H9 (cell line): ENCODE measurements around the gene AGMAT. TPM values are rescaled to one million over a fixed set of nuclear protein-coding genes. Genes with fewer than 3 reads are reported as not detected.
"Not testable (repeated sequence)": the region's sequence is repeated elsewhere in the genome, so short reads cannot be mapped to it uniquely, and the experiment has no call there.

Experiments
- DNase-seq: peaks from one replicate; pipeline ENCODE4 v3.0.0-alpha.2; 2017
- H2AFZ ChIP-seq: one replicate; pipeline ENCODE4 v1.6.1; 2013; ENCODE audit warnings: mild to moderate bottlenecking, low read length, control low read depth, moderate library complexity
- H2AK5ac ChIP-seq: 2 replicates; pipeline ENCODE4 v1.6.1; 2013; ENCODE audit warnings: low read length, control low read depth, mixed read lengths; ENCODE audit not compliant: insufficient read length
- H2BK120ac ChIP-seq: one replicate; pipeline ENCODE4 v1.6.1; 2013; ENCODE audit warnings: low read depth, mild to moderate bottlenecking, low read length, control low read depth, inconsistent platforms; ENCODE audit not compliant: poor library complexity, severe bottlenecking
- H2BK12ac ChIP-seq: 2 replicates; pipeline ENCODE4 v1.6.1; 2013; ENCODE audit warnings: low read length, control low read depth, mixed read lengths, low read depth; ENCODE audit not compliant: insufficient read length
- H2BK15ac ChIP-seq: 2 replicates; pipeline ENCODE4 v1.6.1; 2013; ENCODE audit warnings: low read depth, low read length, control low read depth
- H2BK20ac ChIP-seq: one replicate; pipeline ENCODE4 v1.6.1; 2013; ENCODE audit warnings: low read depth, mild to moderate bottlenecking, low read length, control low read depth, inconsistent platforms; ENCODE audit not compliant: poor library complexity, severe bottlenecking
- H2BK5ac ChIP-seq: 2 replicates; pipeline ENCODE4 v1.6.1; 2013; ENCODE audit warnings: low read length, control low read depth, mixed read lengths; ENCODE audit not compliant: insufficient read length
- H3K14ac ChIP-seq: 2 replicates; pipeline ENCODE4 v1.6.1; 2013; ENCODE audit warnings: low read length, control low read depth; ENCODE audit not compliant: insufficient read depth
- H3K18ac ChIP-seq: 2 replicates; pipeline ENCODE4 v1.6.1; 2013; ENCODE audit warnings: low read depth, mild to moderate bottlenecking, mixed read lengths, low read length, control low read depth; ENCODE audit not compliant: insufficient read length
- H3K23ac ChIP-seq: 2 replicates; pipeline ENCODE4 v1.6.1; 2013; ENCODE audit warnings: low read length, control low read depth, mixed read lengths, low read depth; ENCODE audit not compliant: insufficient read length
- H3K23me2 ChIP-seq: 2 replicates; pipeline ENCODE4 v1.6.1; 2013; ENCODE audit warnings: low read depth, mild to moderate bottlenecking, mixed read lengths, low read length, control low read depth; ENCODE audit not compliant: insufficient read length, poor library complexity, severe bottlenecking
- H3K27ac ChIP-seq: 2 replicates; pipeline ENCODE4 v1.5.1; 2013; ENCODE audit warnings: low read length, control low read depth, mixed read lengths, low read depth; ENCODE audit not compliant: insufficient read length
- H3K27me3 ChIP-seq: 2 replicates; pipeline ENCODE4 v1.6.1; 2013; ENCODE audit warnings: low read length, control low read depth, inconsistent platforms; ENCODE audit not compliant: insufficient read depth
- H3K4ac ChIP-seq: 2 replicates; pipeline ENCODE4 v1.6.1; 2013; ENCODE audit warnings: low read depth, mild to moderate bottlenecking, control low read depth, inconsistent platforms, low read length, moderate library complexity
- H3K4me1 ChIP-seq: 2 replicates; pipeline ENCODE4 v1.6.1; 2013; ENCODE audit warnings: low read length, control low read depth, inconsistent platforms; ENCODE audit not compliant: insufficient read depth
- H3K4me2 ChIP-seq: 2 replicates; pipeline ENCODE4 v1.6.1; 2013; ENCODE audit warnings: low read length, control low read depth, mixed read lengths; ENCODE audit not compliant: insufficient read length, insufficient read depth
- H3K56ac ChIP-seq: 2 replicates; pipeline ENCODE4 v1.6.1; 2013; ENCODE audit warnings: low read depth, mild to moderate bottlenecking, mixed read lengths, low read length, control low read depth; ENCODE audit not compliant: insufficient read length
- H3K79me1 ChIP-seq: 2 replicates; pipeline ENCODE4 v1.6.1; 2013; ENCODE audit warnings: low read depth, mild to moderate bottlenecking, moderate library complexity, low read length, control low read depth, inconsistent platforms; ENCODE audit not compliant: insufficient read depth, poor library complexity, severe bottlenecking
- H3K79me2 ChIP-seq: 2 replicates; pipeline ENCODE4 v1.6.1; 2013; ENCODE audit warnings: low read length, control low read depth, inconsistent platforms; ENCODE audit not compliant: insufficient read depth
- H3K9ac ChIP-seq: 2 replicates; pipeline ENCODE4 v1.6.1; 2013; ENCODE audit warnings: low read length, control low read depth, mixed read lengths; ENCODE audit not compliant: insufficient read length; ENCODE audit errors: extremely low read depth
- H3K9me3 ChIP-seq: one replicate; pipeline ENCODE4 v1.6.1; 2013; ENCODE audit warnings: low read depth, low read length, inconsistent platforms; ENCODE audit not compliant: control insufficient read depth
- H3T11ph ChIP-seq: one replicate; pipeline ENCODE4 v1.6.1; 2013; ENCODE audit warnings: mild to moderate bottlenecking, low read length, control low read depth, inconsistent platforms
- H4K20me1 ChIP-seq: one replicate; pipeline ENCODE4 v1.6.1; 2013; ENCODE audit not compliant: control insufficient read depth, insufficient read length, insufficient read depth
- H4K5ac ChIP-seq: 2 replicates; pipeline ENCODE4 v1.6.1; 2013; ENCODE audit warnings: low read depth, mild to moderate bottlenecking, mixed read lengths, low read length, control low read depth; ENCODE audit not compliant: insufficient read length
- H4K8ac ChIP-seq: replicated peaks from 2 replicates; pipeline ENCODE4 v1.6.1; 2013; ENCODE audit warnings: low read length, control low read depth, mixed read lengths, low read depth; ENCODE audit not compliant: insufficient read length
- H4K91ac ChIP-seq: 2 replicates; pipeline ENCODE4 v1.6.1; 2013; ENCODE audit warnings: low read depth, mild to moderate bottlenecking, moderate library complexity, mixed read lengths, low read length, control low read depth; ENCODE audit not compliant: insufficient read length
- H3K27ac Mint-ChIP-seq, 3 experiments: 2 replicates in 2 of 3; 3 replicates in 1 of 3; pipeline ENCODE4 v1.8.0; 2020 to 2021; ENCODE audit warnings: mixed read lengths in 3 of 3, mild to moderate bottlenecking in 1 of 3, moderate library complexity in 1 of 3
- H3K27me3 Mint-ChIP-seq: 2 replicates; pipeline ENCODE4 v1.8.0; 2021; ENCODE audit warnings: low read depth, mild to moderate bottlenecking, moderate library complexity, mixed read lengths
- H3K36me3 Mint-ChIP-seq, 3 experiments: 2 replicates in 2 of 3; 3 replicates in 1 of 3; pipeline ENCODE4 v1.8.0; 2020 to 2021; ENCODE audit warnings: low read depth in 3 of 3, mixed read lengths in 3 of 3; ENCODE audit not compliant: insufficient read depth in 1 of 3
- H3K4me1 Mint-ChIP-seq, 2 experiments: 2 replicates each; pipeline ENCODE4 v1.8.0; 2020; ENCODE audit warnings: mixed read lengths in 2 of 2
- H3K4me3 Mint-ChIP-seq, 2 experiments: 2 replicates in 1 of 2; 3 replicates in 1 of 2; pipeline ENCODE4 v1.8.0; 2020 to 2021; ENCODE audit warnings: mild to moderate bottlenecking in 2 of 2, mixed read lengths in 2 of 2, moderate library complexity in 1 of 2
- H3K9me3 Mint-ChIP-seq, 2 experiments: 2 replicates in 1 of 2; 3 replicates in 1 of 2; pipeline ENCODE4 v1.8.0; 2020; ENCODE audit warnings: mild to moderate bottlenecking in 2 of 2, mixed read lengths in 2 of 2, moderate library complexity in 1 of 2
- WGBS: extraction: QIAGEN DNeasy Blood & Tissue Kit; methylation state at CpG from one replicate; pipeline ENCODE4 v1.1.7; 2013; ENCODE audit warnings: missing lambda C conversion rate, low lambda C conversion rate, mixed read lengths; ENCODE audit not compliant: insufficient read length; ENCODE audit errors: extremely low coverage; 5-methylcytosine and 5-hydroxymethylcytosine counted together
- total RNA-seq: library from RNA; stranded (reverse); gene quantifications from 2 replicates; pipeline ENCODE4 v1.2.1, GENCODE V29; 2021

Gene AGMAT
- total RNA-seq, 1 experiment from 2014 or later, result 4.0 TPM

DNA sequence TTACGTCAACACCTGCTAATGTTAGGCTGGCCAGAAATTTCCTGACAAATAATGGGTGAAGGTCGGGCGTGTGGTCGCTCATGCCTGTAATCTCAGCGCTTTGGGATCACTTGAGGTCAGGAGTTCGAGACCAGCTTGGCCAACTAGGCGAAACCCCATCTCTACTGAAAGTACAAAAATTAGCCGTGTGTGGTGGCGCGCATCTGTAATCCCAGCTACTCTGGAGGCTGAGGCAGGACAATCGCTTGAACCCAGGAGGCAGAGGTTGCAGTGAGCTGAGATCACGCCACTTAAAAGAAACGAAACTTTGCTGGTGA lies 19.1 kb upstream of the AGMAT start:
- not testable (repeated sequence) for H3K9ac ChIP-seq

More for the DNA sequence above, 19.1 kb upstream of the AGMAT start:
- Histone ChIP-seq H3K4me2 (peak overlapping the region; percentile 76), H3K18ac (peak overlapping the region; percentile 37)
- H3K4ac ChIP-seq, H3K9me3 ChIP-seq, H3K79me1 ChIP-seq, H3K14ac ChIP-seq, H3K9me3 Mint-ChIP-seq, H3K27me3 ChIP-seq, H3K4me1 Mint-ChIP-seq, H3K56ac ChIP-seq, H2BK120ac ChIP-seq, H4K8ac ChIP-seq, H3K23me2 ChIP-seq, H3K4me1 ChIP-seq, H2BK12ac ChIP-seq, H2AFZ ChIP-seq, DNase-seq, H2BK5ac ChIP-seq, H4K5ac ChIP-seq, H2AK5ac ChIP-seq, H4K20me1 ChIP-seq, H2BK20ac ChIP-seq, H3T11ph ChIP-seq, H3K27ac ChIP-seq, H2BK15ac ChIP-seq, H4K91ac ChIP-seq, H3K79me2 ChIP-seq, H3K36me3 Mint-ChIP-seq, H3K23ac ChIP-seq: not testable (repeated sequence)
- WGBS, result no CpG with 5 or more reads among the region's 13 CpGs
- Mint-ChIP-seq H3K27ac (peak overlapping the region in 2 of 3 experiments; percentile 46 to 59; a peak in 1 of 7 replicates), H3K27me3 (peaks cover 36% of the 10 kb centered on the region), H3K4me3 (peak overlapping the region; percentile 68 to 79)
